PC-3 (cell line): ENCODE results near the gene ARRB1. TPM values are rescaled to one million over a fixed set of nuclear protein-coding genes. Genes with fewer than 3 reads are reported as not detected.

ENCODE experiments used
- ATAC-seq: fragments of 200-7000 bp; cut with Tn5 transposase; 2 replicates; pipeline ENCODE4 v1.9.1; 2020; ENCODE audit warnings: mild to moderate bottlenecking, moderate library complexity
- BruUV-seq: library from RNA; stranded (reverse); fragments of 400-500 nt; replicated peaks from 2 replicates; lab custom pipeline; 2021; lab: Mats Ljungman, UMichigan
- CTCF ChIA-PET: fragments of 300-600 bp; sonication (Branson Sonifier 250); formaldehyde crosslinking; loops from one replicate; lab custom pipeline; 2022; ENCODE audit warnings: antibody characterized with exemption; lab: Charles Lee
- POLR2A ChIA-PET: fragments of 300-600 bp; sonication (Branson Sonifier 250); formaldehyde crosslinking; loops from one replicate; lab custom pipeline; 2022; ENCODE audit warnings: antibody characterized with exemption; ENCODE audit not compliant: unreplicated experiment; lab: Charles Lee
- DNase-seq: peaks from one replicate; pipeline ENCODE4 v3.0.0-alpha.2; 2015
- H2AFZ ChIP-seq: fragments of 300-600 bp; sonication (generic); 2 replicates; pipeline ENCODE4 v1.6.0; 2016; ENCODE audit warnings: antibody characterized with exemption, low read length
- H3F3A ChIP-seq: fragments of 300-600 bp; sonication (generic); one replicate; pipeline ENCODE4 v1.6.0; 2017; ENCODE audit warnings: antibody characterized with exemption, low read length, control low read depth, mild to moderate bottlenecking; ENCODE audit not compliant: unreplicated experiment
- H3K27ac ChIP-seq: fragments of 300-600 bp; sonication (generic); 2 replicates; pipeline ENCODE4 v1.5.1; 2016; ENCODE audit warnings: mild to moderate bottlenecking, low read length
- H3K27me3 ChIP-seq: fragments of 300-600 bp; sonication (generic); 2 replicates; pipeline ENCODE4 v1.6.1; 2016; ENCODE audit warnings: low read length, mixed read lengths
- H3K36me3 ChIP-seq: fragments of 300-600 bp; sonication (generic); 2 replicates; pipeline ENCODE4 v1.6.1; 2016; ENCODE audit warnings: low read depth, mixed run types, low read length, mixed read lengths
- H3K4me1 ChIP-seq: fragments of 300-600 bp; sonication (generic); 2 replicates; pipeline ENCODE4 v1.5.1; 2016; ENCODE audit warnings: low read length; ENCODE audit not compliant: insufficient read depth
- H3K4me2 ChIP-seq: fragments of 300-600 bp; sonication (generic); 2 replicates; pipeline ENCODE4 v1.6.0; 2016; ENCODE audit warnings: low read length
- H3K4me3 ChIP-seq: fragments of 300-600 bp; sonication (generic); 2 replicates; pipeline ENCODE4 v1.5.1; 2016; ENCODE audit warnings: mild to moderate bottlenecking, low read length, mixed read lengths
- H3K79me2 ChIP-seq: fragments of 300-600 bp; sonication (generic); 2 replicates; pipeline ENCODE4 v1.6.1; 2017; ENCODE audit warnings: low read length, mixed read lengths
- H3K9ac ChIP-seq: fragments of 300-600 bp; sonication (generic); 2 replicates; pipeline ENCODE4 v1.6.0; 2016; ENCODE audit warnings: mild to moderate bottlenecking, low read length
- H3K9me2 ChIP-seq: fragments of 300-600 bp; sonication (generic); replicated peaks from 2 replicates; pipeline ENCODE4 v1.6.1; 2016; ENCODE audit warnings: mixed run types, low read length, mixed read lengths
- H3K9me3 ChIP-seq: fragments of 300-600 bp; sonication (generic); 2 replicates; pipeline ENCODE4 v1.6.1; 2016; ENCODE audit warnings: low read length, mixed read lengths
- H4K20me1 ChIP-seq: fragments of 300-600 bp; sonication (generic); 2 replicates; pipeline ENCODE4 v1.6.1; 2016; ENCODE audit warnings: low read length, mixed read lengths
- EZH2 ChIP-seq: fragments of 300-600 bp; sonication (generic); IDR thresholded peaks from one replicate; pipeline ENCODE4 v1.6.1; 2017; ENCODE audit warnings: antibody characterized with exemption, mild to moderate bottlenecking, low read length; ENCODE audit not compliant: unreplicated experiment
- EZH2phosphoT487 ChIP-seq: fragments of 300-600 bp; sonication (generic); IDR thresholded peaks from 2 replicates; pipeline ENCODE4 v1.6.1; 2018; ENCODE audit warnings: mild to moderate bottlenecking, antibody characterized with exemption, low read length, borderline replicate concordance
- intact Hi-C: fragments of 100-400 bp; cut with micrococcal nuclease; formaldehyde crosslinking; loops from 2 replicates; pipeline ENCODE4 v1.9.0; 2023
- total RNA-seq: library from RNA; depleted of rRNA; stranded (reverse); fragments of >200 nt; gene quantifications from 2 replicates; pipeline ENCODE4 v1.2.3, GENCODE V29; 2014
- TF ChIP-seq, protein P1 (sequence below): fragments of 300-600 bp; sonication (generic); conservative IDR thresholded peaks from 2 replicates; pipeline ENCODE4 v1.5.1; 2017; ENCODE audit warnings: antibody characterized with exemption, low read depth, mild to moderate bottlenecking, low read length

The ARRB1 gene
- total RNA-seq, 1 experiment from 2014 or later: 19.1 TPM

DNA sequence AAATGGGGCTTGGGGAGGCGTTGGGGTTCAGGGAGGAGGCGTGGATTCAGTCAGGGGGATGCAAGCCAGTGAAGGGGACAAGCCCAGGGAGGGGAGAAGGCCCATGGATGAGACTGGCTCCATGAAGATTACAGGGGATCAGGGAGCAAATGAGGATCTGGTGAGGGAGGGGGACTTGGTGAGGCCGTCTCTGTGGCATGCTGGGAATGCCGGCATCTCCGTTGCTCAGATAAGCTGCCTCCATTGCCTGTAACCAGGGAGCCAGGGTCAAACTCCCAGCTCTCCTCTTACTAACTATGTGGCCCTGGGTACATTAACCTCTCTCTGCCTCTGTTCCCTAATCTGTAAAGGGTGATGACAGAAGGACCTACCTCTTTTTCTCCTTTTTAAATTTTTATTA is 72.2 kb downstream of the ARRB1 start:
- Histone ChIP-seq H3K27me3 (no peaks in the 10 kb centered on the region), H3K9me3 (no peaks in the 10 kb centered on the region), H3K36me3 (no peaks in the 10 kb centered on the region), H3K79me2 (no peaks in the 10 kb centered on the region), H3K27ac (no peak overlapping the region), H3K4me2 (no peak overlapping the region), H2AFZ (no peak overlapping the region), H3F3A (no peaks in the 10 kb centered on the region), H3K9ac (no peak overlapping the region), H3K9me2 (no peaks in the 10 kb centered on the region), H4K20me1 (no peaks in the 10 kb centered on the region), H3K4me1 (no peaks in the 10 kb centered on the region), H3K4me3 (no peak overlapping the region)
- intact Hi-C loops: no loop called here
- no TSS peak for BruUV-seq
- no peak for TF ChIP-seq EZH2
- no peak for TF ChIP-seq EZH2phosphoT487
- ATAC-seq (no peak), DNase-seq (no peak)
- ChIA-PET POLR2A (no interaction called here), CTCF (interaction anchor here (1.0 to 1.5 kb wide), 3 partner anchors 45 to 139 kb away, joined by 3 to 5 read pairs (median 4); no protein-coding TSS in a partner anchor)

- Histone ChIP-seq H3K9me3 (no peaks in the 10 kb centered on the region), H3K9ac (no peak overlapping the region), H2AFZ (no peak overlapping the region), H3K4me3 (no peak overlapping the region), H3K9me2 (no peaks in the 10 kb centered on the region), H3K4me2 (no peak overlapping the region), H3K27me3 (no peaks in the 10 kb centered on the region), H3K79me2 (no peaks in the 10 kb centered on the region), H3K4me1 (no peaks in the 10 kb centered on the region), H3K27ac (no peak overlapping the region), H3F3A (no peaks in the 10 kb centered on the region), H4K20me1 (no peaks in the 10 kb centered on the region), H3K36me3 (no peaks in the 10 kb centered on the region)
- ChIA-PET POLR2A (no interaction called here), CTCF (interaction anchor here (0.6 kb wide), 1 partner anchor 285 kb away, joined by 3 read pairs; no protein-coding TSS in a partner anchor)
- no TSS peak for BruUV-seq
- DNase-seq (no peak), ATAC-seq (no peak)
- intact Hi-C loops: no loop called here
- TF ChIP-seq, protein P1, sequence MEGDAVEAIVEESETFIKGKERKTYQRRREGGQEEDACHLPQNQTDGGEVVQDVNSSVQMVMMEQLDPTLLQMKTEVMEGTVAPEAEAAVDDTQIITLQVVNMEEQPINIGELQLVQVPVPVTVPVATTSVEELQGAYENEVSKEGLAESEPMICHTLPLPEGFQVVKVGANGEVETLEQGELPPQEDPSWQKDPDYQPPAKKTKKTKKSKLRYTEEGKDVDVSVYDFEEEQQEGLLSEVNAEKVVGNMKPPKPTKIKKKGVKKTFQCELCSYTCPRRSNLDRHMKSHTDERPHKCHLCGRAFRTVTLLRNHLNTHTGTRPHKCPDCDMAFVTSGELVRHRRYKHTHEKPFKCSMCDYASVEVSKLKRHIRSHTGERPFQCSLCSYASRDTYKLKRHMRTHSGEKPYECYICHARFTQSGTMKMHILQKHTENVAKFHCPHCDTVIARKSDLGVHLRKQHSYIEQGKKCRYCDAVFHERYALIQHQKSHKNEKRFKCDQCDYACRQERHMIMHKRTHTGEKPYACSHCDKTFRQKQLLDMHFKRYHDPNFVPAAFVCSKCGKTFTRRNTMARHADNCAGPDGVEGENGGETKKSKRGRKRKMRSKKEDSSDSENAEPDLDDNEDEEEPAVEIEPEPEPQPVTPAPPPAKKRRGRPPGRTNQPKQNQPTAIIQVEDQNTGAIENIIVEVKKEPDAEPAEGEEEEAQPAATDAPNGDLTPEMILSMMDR: no peak
- TF ChIP-seq EZH2 (no peak), EZH2phosphoT487 (no peak)
Measured at GRCh38 chr11:75277991-75278790, 73.3 kb downstream of the ARRB1 start.

- CTCF ChIA-PET: interaction anchor here (0.6 kb wide), 1 partner anchor 286 kb away, joined by 3 read pairs; no protein-coding TSS in a partner anchor
- BruUV-seq: no TSS peak
Measured at GRCh38 chr11:75277211-75277805, 74.2 kb downstream of the ARRB1 start.

More at GRCh38 chr11:75277211-75277805, 74.2 kb downstream of the ARRB1 start:
- no peak for DNase-seq
- no peaks in the 10 kb centered on the region for H3K4me1 ChIP-seq
- no peaks in the 10 kb centered on the region for H3K79me2 ChIP-seq
- H3K9me3 ChIP-seq: no peaks in the 10 kb centered on the region
- TF ChIP-seq, protein P1: no peak
- TF ChIP-seq EZH2 (no peak), EZH2phosphoT487 (no peak)
- intact Hi-C loops: no loop called here
- ATAC-seq: no peak
- no peaks in the 10 kb centered on the region for H3K36me3 ChIP-seq
- no peaks in the 10 kb centered on the region for H3K27me3 ChIP-seq
- H4K20me1 ChIP-seq: no peaks in the 10 kb centered on the region
- H2AFZ ChIP-seq: no peak overlapping the region
- no peaks in the 10 kb centered on the region for H3F3A ChIP-seq
- H3K9me2 ChIP-seq: no peaks in the 10 kb centered on the region
- H3K27ac ChIP-seq: no peak overlapping the region
- POLR2A ChIA-PET: no interaction called here
- H3K4me2 ChIP-seq: no peak overlapping the region
- H3K4me3 ChIP-seq: no peak overlapping the region
- no peak overlapping the region for H3K9ac ChIP-seq
